Fibroblast of skin of left biceps (primary cell): ENCODE data around the gene EXOC3L4.
A peak's percentile ranks its signal among the peaks of the same experiment; 100 is the strongest.

ENCODE experiments used
- DNase-seq, 2 experiments: peaks; one replicate each; pipeline ENCODE4 v3.0.0-alpha.2; 2013; ENCODE audit warnings: low read depth in 2 of 2

Gene EXOC3L4

DNA sequence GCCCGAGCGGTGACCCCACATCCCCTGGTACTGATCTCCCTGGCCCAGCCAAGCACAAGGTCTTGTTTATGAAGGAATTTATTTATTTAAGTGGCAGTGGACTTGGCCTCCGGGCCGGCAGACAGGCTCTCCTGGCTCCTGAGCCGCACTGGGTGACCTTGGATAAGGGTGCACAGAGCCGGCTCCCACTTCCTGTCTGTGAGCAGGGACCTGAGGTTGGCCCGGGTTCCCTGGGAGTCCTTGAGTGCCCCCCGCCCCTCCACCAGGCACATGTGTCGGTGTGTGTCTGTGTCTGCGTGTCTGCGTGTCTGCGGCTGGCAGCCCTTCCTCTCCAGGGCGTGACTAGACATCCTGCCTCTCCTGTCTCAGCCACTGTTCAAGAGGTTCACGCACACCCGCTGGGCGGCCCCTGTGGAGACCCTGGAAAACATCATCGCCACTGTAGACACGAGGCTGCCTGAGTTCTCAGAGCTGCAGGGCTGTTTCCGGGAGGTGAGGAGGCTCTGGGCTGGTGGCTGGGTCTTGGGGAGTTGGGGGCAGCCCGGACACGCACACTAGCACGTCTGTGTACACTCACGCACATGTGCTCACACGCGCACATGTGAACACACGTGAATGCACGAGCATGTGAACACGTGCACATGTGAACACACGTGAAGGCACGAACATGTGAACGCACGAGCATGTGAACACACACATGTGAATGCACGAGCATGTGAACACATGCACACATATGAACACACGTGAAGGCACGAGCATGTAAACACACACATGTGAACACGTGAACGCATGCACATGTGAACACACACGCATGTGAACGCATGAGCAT, 38.1 kb downstream of the EXOC3L4 start:
- DNase-seq, result no peak

DNA sequence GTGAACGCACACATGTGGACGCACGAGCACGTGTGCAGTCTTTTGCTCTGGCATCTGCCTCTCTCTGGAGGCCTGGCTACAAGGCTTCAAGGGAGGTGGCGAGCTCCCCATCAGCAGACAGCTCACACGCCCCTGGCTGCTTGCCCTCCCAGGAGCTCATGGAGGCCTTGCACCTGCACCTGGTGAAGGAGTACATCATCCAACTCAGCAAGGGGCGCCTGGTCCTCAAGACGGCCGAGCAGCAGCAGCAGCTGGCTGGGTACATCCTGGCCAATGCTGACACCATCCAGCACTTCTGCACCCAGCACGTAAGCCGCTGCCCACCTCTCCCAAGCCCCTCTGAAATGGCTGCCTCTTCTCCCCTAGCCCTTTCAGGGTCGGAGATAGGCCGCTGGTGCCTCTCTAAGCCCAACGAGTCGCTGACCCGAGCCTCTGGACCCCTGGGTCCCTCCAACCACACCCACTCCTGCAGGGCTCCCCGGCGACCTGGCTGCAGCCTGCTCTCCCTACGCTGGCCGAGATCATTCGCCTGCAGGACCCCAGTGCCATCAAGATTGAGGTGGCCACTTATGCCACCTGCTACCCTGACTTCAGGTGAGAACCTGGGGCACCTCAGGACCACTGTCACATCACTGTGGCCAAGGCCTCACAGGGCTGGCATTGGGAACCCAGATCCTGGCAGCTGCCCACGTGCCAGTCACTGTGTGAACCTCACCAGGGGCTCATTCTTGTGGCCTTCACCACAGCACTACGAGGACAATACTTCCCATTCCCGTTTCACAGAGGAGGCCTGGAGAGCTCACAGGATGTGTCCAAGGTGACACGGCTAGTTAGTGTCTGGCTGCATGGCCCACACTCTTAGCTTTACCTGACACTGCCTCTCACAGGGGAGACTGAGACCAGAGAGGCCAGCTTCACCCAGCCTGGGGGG, 39.0 kb downstream of the EXOC3L4 start:
- no peak for DNase-seq

DNA sequence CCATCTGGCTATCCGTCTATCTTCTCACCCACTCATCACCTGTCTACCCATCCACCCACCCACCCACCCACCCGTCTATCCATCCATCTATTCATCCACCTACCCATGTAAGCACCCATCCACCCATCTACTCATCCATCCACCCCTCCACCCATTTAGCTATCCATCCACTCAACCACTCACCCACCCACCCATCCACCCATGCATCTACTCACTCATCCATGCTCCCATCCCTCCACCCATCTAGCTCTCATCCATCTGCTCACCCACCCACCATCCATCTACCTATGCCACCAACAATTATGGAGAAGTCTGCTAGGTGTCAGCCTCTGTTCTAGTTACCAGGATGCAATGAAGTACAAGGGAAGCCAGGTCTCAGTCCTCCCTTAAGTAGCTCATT, 39.9 kb downstream of the EXOC3L4 start:
- no peak for DNase-seq

DNA sequence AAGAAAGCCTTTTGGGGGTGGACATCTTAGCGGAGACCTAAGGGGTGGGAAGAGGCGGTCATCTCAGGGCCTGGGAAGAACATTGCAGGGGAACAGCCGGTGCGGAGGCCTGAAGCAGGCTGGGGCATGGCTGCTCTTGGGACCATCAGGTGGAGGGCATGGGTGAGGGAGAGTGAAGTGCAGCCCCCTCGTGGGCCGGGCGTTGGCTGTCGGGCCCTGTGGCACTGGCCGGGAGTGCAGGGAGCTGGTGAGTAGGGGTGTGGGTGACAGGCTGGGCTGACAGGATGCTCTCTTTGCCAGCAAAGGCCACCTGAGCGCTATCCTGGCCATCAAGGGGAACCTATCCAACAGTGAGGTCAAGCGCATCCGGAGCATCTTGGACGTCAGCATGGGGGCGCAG, 40.4 kb downstream of the EXOC3L4 start:
- DNase-seq, result no peak

DNA sequence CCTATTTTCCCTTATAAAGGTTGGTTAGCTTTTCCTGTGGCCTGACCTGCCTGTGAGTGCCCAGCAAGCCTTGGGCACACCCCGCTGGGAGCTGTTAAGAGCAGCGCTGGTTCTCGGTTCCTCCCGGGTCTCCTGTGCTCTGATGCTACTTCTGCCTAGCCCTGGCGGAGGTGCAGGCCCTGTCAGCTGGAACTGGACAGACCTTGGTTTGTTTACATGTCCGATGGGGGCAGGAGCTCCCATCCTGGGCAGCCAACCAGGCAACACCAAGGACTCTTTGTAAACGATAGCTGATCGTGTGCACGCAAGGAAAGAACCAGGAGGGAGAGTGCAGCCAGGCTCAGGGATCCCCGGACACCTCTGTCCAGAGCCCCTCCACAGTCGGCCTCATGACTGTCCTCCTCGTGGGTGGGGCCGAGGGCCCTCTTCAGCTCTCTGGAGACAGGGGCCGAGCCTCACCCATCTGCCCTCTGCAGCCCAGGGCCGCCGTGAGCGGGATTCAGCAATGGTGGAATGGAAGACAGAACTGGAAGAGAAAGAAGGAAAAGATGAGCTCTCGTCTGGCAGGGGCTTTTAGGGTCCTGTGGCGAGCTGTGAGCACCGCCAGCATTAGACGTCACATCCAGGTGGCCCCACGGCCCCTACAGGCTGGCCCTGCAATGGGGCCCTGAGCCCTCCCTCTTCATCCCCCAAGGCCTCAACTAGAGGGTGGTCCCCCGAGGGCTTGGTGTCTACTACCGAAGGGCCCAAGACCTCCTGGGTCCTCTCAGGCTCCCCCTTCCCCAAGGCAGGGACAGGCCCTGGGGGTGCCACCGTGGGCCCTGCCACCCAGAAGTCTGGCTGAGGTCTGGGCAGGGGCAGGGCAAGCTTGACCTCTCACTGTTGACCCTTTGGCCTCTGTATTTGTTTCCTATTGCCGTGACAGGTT, 41.1 kb downstream of the EXOC3L4 start:
- no peak for DNase-seq

DNA sequence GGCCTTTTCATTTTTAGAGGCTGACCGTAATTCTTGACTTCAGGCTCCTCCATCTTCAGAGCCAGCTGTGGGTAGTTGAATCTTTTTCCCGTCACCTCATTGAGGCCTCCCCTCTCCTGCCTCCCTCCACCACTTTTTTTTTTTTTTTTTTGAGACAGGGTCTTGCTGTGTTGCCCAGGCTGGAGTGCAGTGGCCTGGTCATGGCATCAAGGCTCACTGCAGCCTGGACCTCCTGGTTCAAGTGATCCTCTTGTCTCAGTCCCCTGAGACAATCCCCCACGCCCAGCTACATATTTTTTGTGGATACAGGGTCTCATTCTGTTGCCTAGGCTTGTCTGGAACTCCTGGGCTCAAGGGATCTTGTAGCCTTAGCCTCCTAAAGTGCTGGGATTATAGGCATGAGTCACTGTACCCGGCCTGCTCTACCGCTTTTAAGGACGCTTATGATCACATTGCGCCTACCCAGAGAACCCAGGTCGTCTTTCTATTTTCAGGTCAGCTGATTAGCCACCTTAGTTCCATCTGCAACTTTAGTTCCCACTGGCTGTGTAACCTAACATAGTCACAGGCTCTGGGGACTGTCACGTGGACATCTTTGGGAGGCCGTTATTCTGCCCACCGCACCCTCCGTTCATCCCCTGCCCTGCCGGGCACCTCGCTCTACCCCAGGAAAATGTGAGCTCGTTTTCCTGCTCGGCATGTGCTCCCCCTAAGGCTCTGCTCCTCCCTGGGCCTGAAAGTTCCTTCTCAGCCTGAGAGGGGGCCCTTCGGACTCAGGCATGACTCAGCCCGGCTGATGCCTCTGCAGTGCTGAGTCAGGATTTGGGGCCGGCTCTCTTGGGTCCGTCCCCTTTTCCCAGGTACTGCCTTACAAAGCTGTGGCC, 42.1 kb downstream of the EXOC3L4 start:
- DNase-seq, result peak in 1 of 2 experiments; percentile 16

DNA sequence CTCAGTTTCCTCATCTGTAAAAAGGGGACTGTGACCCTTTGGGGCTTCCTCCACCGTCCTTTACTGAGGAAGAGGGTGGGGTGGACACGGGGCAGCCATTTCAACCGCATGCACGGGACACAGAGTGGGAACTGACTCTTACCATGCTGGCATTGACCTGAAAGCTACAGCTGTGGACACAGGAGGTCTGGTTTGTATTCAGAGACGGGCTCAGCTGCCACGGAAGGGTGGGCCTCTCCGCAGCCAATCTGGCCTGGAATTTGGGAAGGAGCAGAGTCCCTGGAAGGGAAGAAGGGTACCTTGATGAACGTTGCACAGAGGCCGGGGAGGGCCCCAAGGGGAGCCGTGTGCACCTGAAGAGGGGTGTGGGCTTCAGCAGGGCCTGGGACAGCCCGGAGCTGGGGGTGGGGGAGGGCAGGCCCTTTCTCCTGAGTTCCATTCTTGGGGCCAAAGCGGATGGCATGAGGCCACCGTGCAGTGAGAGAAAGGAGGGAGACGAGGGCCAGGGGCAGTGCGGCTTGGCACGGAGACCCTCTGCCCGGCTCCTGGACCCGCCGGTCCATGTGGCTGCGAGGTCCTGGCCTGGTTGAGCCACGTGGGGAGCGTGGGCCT, 43.3 kb downstream of the EXOC3L4 start:
- no peak for DNase-seq

DNA sequence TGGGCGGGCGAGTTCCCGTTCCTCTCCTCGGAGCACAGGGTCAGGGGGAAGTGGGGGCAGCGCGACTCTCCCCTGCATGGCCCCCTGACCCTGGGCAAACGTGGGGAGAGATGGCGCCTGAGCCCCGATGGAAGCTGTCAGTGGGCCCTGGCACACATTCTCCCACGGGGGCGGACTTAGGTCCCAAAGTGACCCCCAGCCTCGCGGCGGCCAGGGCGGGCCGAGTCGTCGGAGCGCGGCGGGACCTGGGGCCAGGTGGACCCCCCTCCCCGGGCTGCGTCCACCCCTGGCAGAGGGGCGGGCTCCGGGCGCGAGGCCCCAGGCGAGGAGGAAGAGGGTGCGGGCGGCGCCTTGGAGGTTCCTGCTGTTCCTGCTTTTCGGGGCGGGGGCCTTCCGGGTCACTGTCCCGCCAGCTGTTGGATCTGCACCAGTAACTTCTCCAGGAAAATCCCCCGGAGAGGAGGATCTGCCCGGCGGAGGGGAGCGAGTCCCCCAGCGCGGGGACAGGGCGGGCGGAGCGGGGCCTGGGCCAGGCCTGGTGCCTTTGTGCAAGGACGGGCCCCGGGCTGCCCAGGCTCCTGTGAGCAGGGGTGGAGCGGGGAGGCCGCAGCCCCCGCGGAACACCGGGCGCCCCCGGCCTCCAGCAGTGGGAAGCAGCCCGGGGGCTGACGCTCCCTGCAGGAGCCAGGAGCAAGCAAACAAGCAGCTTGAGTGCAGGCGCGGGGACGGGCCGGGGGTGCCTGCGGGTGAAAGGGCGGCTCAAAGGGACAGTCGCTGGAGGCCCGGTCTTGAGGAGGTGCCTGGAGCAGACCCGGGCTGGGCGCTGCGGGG, 44.0 kb downstream of the EXOC3L4 start:
- no peak for DNase-seq

DNA sequence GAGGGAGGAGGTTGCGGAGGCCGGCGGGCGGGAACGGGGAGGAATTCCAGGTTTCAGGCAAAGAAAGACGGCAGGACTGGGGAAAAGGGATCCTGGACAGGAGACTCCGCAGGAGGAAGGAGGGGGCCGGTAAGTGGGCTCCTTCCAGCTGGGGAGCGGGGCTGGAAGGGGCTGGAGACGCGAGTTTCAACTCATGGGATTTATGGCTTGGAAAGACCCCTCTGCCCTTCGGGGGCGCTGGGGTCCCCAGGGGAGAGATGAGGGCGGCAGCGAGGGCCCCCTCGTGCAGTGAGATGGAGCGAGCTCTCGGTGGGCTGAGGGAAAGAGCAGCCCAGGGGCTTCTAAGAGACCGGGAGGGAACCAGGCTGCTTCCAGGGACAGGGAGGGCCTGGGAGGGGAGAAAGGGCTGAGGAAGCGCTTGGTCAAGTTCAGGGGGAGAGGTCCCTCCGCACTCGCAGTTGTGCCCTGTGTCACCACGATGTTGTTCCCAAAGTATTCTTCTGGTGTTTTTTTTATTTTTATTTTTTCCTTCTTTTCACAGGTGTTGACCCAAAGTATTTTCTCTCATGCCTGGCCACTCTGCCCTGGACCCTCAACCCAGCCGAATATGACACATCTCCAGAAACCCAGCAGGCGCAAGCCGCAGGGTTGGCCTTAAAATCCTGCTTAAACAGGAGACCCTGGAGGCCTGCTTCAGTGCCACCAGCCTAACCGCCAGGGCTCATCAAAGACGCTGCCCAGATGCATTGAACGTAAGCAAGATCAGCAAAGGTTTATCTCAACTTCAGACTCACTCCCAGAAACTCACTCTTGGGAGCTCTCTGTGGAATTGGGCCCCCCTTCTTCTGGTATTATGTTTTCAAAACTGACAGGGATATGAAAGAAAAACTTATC, 44.9 kb downstream of the EXOC3L4 start:
- DNase-seq, result no peak

DNA sequence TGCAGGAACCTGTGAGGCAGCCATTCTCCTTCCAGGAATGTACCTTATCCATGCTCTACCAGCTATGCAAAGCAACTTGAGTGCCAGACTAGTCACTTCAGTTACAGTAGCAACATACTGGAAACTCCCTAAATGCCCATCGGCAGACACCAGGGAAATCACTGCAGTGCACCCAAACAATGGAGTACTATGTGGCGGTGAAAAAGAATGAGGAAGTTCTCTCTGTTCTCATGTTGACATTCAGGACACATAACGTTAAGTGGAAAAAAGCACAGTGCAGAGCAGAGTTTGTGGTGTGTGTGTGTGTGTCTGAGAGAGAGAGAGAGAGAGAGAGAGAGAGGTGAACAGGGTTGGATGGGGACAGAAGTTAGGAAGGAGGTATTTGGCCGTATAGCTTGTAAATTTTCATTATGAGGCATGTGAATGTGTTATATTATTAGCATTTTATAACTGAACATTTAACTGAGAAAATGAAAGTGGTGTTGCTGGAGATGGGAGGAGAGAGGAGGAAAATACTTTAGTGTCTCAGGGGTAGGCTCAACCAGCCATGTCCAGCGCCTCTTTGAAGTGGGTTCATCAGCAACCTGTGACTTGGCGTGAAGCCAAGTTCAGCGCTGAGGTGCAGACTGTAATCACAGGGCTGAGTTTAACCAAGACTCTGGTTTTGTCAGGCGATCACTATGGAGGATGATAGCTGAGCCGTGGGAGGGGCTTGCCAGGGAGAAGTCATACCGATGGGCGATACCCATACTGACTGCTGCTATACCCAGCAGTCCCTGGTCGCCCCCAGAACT, 46.0 kb downstream of the EXOC3L4 start:
- no peak for DNase-seq

DNA sequence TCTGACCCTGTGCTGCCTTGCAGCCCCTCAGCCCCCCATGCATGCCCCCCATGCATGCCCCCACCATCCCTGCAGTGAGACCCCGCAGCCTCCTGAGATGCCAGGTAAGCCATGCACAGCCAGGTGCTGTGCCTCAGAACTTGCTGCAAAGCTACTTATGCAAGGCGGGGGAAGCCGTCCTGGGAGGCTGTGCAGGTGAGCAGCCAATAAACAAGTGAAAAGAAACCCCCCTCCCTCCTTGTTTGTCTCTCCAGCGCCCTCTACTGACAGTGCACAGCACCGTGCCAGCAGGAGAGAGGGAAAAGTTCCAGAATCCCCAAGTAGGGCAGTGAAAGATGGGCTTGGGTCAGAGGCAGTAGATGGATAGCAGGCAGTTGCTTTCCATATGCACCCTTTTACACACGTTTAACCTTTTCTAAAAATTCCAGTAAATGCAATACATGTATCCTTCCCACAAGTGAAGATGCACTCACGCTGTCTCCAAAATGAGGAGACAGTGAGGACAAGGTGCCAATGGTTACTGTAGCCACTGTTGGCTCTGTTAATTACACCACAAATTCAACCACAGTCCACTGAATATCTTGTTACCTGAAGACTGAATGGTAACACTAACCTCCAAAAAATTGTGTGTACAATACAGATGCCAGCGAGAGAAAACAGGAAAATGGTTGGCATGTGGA, 46.7 kb downstream of the EXOC3L4 start:
- DNase-seq, result no peak

DNA sequence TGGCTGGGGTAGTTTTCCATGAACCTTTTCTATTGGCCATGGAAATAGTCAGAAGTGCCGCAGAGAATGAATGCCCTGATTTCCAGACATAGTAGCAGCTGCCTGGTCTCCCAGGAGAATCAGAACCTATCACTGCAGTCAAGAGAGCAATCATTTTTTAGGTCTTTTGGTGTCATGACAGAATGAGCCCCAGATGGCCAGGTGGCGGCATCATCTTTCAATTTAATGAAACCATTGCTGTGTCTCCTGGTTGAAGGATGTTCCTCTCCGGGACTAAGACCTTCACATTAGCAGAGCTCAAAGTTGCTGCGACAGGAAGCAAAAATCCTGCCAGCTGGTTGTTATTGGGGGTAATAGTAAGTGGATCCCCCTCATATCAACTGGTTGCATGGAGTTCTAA, 47.5 kb downstream of the EXOC3L4 start:
- no peak for DNase-seq

DNA sequence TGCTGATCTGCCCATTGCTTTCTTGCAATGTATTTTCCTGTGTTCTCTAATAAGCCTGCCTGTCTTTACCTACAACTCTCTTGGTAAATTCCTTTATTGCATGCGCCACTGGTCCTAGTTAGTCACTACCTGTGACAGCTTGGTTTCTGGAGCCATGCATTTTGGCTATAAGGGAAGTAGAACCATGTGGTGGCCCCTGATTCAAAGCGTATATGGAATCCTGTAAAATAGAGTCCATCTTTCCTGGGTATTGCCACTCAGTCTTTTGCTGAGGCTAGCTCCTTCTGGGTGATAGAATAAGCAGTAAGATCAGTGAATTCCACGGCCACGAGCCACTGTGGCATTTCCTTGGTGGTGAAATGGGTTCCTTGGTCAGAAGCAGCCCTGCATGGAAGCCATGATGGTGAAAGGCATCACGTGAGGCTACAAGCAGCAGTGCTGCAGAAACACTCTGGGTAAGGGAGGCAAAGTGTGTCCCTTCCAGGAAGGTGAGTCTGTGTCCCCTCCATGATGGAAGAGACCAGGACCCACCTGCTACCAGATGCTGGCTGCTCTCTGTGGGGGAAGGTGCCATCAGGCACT, 48.3 kb downstream of the EXOC3L4 start:
- DNase-seq, result no peak

DNA sequence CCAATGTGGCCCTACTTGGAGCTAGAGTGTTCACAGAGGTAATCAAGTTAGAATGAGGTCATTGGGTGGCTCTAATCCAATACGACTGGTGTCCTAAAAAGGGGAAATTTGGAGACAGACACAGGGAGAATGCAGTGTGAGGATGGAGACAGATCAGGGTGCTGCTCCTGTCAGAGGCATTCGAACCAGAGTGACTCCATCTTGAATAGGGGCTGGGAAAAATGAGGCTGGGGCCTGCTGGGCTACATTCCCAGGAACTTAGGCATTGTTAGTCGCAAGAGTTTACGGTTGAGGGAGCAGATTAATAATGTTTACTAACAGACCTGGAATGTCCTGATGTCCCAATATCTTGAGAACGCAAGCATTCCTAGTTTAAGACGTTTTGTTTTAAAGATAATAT, 49.0 kb downstream of the EXOC3L4 start:
- DNase-seq, result no peak

DNA sequence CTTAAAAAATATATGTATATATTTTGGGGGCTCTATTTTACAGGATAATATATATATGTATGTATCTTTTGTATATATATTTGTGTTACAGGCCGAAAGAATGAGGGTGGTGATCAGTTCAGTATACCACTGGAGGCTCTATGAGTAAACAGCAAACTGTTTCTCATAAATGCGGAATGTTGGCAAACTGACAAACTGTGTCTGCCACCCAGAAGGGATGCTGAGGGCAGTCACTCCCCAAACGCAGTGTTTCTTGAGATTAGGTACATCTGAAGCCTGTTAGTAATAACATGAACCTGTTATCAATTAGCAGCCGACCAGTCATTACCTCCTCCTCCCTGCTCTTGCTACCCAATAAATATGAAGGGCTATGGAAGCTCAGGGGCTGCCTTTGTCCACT, 49.6 kb downstream of the EXOC3L4 start:
- DNase-seq, result peak; percentile 29 to 40

DNA sequence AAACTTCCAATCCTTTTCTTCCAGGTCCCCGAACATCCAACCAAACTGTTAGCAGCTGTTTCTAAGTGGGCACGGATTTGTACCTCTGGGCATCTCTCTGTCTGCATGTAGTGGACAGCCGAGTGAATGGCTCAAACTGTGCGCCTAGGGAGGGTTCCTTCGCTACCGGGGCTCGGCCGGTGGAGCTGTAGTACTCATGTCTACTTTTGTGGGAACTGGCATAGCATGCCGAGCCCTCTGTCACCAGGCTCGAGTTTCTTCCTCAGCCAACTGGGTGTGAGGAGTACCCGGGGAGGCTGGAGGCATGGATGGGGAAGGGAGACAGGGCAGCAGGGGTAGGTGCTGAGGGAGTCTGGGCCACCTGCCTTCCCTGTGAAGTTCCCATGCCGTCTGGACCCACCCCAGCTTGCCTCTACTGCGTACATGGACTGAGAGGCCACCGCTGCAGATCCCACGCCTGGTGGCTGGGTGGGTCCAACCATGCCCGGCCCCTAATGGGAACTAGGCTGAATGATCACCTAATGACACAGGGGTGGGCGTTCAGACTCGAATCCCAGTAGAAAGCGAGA, 51.7 kb downstream of the EXOC3L4 start:
- no peak for DNase-seq
